NCI-H460 (cell line): ENCODE data around the gene RALA. TPM values are rescaled to one million over a fixed set of nuclear protein-coding genes. Genes with fewer than 3 reads are reported as not detected.

Experiments
- DNase-seq: peaks from one replicate; pipeline ENCODE4 v3.0.0-alpha.2; 2016; ENCODE audit warnings: low read depth; ENCODE audit errors: extremely low read depth
- total RNA-seq: library from RNA; depleted of rRNA; stranded (reverse); fragments of >200 nt; shearing (Covaris generic); gene quantifications from 2 replicates; pipeline ENCODE4 v1.2.3, GENCODE V29; 2014

The RALA gene
- total RNA-seq, 1 experiment from 2014 or later = 20.0 TPM

DNA sequence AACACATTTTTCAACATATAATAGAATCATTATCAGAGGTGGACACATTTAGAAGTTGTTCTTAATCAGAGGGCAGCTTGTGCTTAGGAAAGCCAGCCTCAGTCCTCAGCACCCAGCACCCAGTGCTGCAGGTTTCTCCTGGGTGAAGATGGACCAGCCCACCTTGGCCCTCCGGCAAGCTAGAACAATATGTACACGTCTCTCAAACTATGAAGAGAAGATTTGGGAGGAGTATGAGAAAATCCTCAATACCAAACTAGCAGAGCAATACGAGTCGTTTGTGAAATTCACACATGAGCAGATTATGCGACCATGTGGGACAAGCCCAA lies 13.5 kb upstream of the RALA start:
- no peak for DNase-seq

DNA sequence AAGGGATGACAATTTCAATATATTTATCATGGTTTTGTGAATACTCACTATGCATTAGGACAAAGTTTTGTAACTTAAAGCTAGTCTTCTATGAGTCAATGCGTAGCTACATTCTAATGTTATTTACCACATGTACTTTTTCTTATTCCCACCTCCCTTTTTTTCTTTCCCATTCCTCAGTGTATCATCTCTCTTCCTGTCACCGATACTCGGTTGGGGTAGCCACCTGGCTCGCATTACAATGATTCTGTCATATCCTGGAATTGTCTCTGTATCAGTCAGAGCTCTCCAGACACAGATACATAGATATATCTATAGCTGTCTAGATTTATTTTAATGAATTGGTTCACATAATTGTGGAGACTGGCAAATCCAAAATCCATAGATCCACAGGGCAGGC lies 9.8 kb upstream of the RALA start:
- DNase-seq = no peak

DNA sequence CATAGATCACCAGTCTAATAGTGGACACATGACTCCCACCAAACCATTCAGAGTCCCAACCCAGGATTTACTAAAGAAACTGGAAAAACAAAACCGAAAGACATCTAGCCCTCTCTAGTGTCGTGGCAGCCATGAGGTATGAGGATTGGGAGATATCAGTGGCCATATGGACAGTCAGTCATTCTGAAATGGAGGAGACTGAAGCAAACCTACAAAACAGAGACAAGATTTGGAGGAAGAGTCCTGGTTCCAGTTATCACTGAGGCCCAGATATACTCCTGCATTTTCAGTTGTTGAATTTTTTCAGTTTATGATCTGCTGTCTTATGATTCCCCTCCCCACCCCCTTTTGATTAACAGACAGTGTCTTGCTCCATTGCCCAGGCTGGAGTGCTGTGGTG lies 9.1 kb upstream of the RALA start:
- no peak for DNase-seq

GRCh38 chr7:39615350-39615975 lies 7.9 kb upstream of the RALA start:
- no peak for DNase-seq

GRCh38 chr7:39616138-39616537 lies 7.2 kb upstream of the RALA start:
- no peak for DNase-seq

GRCh38 chr7:39617005-39617404 lies 6.4 kb upstream of the RALA start:
- DNase-seq = no peak

DNA sequence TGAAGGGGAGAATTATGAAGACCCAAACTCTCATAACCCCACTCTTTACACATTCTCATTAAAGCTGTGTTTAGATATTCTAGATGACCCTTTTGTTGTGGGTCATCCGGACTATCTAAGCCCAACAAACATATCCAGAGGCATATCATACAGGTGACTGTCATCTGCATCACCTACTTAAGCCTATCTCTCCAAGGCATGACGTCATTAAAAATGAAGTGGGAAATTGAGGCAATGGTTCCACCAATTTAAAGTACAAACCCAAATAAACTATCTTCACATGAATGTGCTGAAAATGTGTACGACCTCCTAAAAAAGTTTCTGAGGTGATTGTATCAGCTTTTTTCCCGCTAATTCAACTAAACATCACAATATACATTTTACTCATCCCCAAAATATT lies 4.5 kb upstream of the RALA start:
- DNase-seq = no peak

DNA sequence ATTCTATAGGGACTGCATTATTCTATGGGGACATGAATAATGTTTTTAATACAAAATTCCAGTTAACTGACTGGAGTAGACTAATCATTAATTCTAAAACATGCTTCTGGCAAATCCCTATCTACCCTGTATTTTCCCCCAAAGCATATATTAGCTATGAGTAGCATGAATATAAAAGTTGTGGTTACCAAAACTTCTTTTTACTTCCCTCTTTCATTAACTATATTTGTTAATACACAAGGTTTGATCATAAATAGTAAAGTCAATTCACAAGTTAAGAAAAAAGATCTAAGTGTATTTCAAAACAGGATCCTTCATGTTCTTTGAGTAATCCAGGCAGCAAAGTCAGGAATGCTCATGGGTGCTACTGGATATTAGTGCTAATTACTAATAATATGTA lies 2.9 kb upstream of the RALA start:
- no peak for DNase-seq

GRCh38 chr7:39621261-39621660 lies 2.1 kb upstream of the RALA start:
- DNase-seq = no peak

DNA sequence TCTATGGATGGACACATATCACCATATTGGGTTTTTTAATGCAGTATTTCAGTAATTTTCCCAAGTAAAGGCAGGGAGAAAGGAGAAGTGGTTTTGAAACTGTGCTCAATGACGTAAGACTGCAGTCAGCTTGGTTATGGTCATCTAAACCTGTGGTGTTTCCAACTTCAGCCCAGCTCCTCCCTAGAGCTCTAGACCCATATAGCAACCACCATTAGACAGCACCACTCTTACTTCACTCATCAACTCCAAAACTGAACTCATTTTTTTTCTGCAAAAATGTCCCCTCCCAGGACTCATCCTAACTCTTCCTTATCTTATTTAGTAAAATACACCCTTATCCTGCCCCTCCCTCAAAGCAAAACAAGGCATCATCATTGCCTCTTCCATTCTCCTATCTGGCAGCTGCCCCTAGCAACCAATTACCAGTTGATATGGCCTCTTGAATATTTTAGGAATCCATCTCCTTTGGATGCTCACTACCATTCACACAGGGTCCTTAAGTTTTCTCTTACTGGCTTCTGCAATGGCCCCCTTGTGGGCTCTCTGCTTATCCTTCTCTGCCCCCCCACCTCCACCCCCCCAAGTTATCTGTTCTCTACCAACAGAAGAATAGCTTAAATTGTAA lies 1.5 kb upstream of the RALA start:
- no peak for DNase-seq

- DNase-seq = no peak
Observed at GRCh38 chr7:39622609-39623008, 763 bp upstream of the RALA start.

DNA sequence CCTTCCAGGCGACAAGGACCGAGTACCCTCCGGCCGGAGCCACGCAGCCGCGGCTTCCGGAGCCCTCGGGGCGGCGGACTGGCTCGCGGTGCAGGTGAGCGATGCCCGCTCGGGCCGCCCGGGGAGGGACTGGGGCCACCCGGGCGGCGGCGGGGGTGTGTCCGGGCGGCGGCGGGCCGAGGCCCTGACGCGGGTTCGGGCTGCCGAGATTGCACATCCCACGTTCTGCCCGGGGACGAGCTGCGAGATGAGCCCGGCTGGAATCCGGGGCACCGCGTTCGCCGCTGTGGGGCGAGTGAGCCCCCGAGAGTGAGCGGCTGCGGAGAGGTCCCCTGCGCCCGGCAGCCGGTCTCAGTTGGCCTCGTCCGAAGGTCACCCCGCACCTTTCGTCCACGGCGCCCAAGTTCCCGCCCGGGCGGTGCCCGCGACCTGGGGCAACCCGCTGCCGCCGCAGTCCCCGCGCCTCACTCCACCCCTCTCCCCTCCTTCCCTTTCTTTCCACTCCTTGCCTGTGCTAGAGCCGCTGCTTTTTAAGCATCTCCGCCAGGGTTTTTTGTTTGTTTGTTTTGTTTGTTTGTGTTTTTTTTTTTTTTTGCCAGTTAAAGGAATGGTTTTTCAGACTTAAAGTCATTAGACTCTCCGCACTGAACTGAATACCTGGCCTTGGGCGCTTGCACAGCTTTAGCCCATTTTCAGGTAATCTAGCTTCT lies 515 bp downstream of the RALA start:
- no peak for DNase-seq

DNA sequence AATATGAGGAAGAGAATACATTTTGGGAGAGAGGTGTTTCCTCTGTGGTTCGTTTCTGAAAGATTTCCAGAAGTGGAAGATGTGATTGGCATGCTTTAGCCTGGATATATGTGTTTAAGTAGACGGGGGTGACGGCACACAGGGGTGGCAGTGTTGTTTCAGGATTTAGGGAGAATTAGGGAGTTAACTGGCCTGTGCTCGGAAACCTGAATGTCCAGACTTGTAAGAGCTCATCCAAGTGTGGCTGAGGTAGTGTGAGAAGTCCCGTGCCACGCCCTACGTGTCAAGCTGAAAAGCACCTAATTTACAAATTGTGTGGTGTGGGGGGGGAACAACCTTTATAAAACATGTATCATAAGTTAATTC lies 1.1 kb downstream of the RALA start:
- DNase-seq = no peak

GRCh38 chr7:39624935-39625694 lies 1.7 kb downstream of the RALA start:
- peak; percentile 46 for DNase-seq

- no peak for DNase-seq
Observed at GRCh38 chr7:39631736-39632308, 8.4 kb downstream of the RALA start.

- no peak for DNase-seq
Observed at GRCh38 chr7:39633563-39634477, 10.4 kb downstream of the RALA start.

GRCh38 chr7:39634478-39634805 lies 11.1 kb downstream of the RALA start:
- no peak for DNase-seq

GRCh38 chr7:39637400-39637799 lies 14.0 kb downstream of the RALA start:
- no peak for DNase-seq

DNA sequence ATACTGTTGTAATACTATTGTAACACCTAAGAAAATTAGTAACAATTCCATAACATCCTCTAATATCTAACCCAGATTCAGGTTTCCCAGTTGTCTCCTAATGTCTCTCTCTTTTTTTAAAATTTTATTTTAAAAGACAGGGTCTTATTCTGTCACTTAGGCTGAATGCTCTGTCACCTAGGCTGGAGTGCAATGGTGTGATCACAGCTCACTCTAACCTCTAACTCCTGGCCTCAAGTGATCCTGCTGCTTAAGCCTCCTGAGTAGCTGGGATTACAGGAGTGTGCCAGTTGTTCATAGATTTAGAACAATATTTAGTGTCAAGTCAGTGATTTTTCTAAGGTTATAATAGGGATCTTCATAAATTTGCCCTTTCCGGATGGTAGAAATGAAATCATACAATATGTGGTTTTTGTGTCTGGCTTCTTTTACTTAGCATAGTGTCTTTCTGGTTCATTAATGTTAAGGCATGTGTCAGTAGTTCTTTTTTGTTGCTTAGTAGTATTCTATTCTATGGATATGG lies 14.7 kb downstream of the RALA start:
- no peak for DNase-seq

DNA sequence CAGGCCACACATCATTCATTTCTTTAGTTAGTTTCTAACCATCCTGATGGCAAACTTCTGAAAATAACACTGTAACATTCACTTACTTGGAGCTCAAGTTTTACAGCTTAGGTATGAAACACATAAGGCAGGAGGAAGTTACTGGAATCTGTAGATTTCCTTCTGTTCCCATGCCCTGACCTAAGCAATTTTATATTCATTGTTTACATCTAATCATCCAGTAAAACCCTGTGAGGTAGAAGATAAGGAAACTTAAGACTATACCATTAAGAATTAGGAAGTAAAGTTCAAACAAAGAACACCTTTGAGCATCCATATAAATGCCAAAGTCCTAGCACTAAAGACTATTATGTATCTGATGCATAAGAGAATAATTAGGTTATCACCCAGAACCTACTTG lies 19.5 kb downstream of the RALA start:
- no peak for DNase-seq
